GM12872 (cell line): ENCODE measurements around the gene ELOVL6.

Source experiments
- TF ChIP-seq, protein P1 (sequence below): IDR thresholded peaks from 3 replicates; pipeline ENCODE4 v1.5.1; 2011; ENCODE audit warnings: low read depth, mild to moderate bottlenecking, low read length, moderate library complexity; ENCODE audit not compliant: insufficient read depth

Gene ELOVL6

DNA sequence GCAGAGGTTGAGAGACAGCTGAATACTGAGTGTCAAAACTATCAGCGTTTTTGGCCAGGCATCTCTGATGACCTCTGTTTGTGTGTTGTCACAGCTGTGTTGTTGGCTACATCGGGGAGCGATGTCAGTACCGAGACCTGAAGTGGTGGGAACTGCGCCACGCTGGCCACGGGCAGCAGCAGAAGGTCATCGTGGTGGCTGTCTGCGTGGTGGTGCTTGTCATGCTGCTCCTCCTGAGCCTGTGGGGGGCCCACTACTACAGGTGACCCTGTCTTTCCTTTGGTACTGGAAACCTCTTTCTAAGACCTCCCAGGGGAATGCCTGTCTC, 198.9 kb downstream of the ELOVL6 start:
- TF ChIP-seq, protein P1, sequence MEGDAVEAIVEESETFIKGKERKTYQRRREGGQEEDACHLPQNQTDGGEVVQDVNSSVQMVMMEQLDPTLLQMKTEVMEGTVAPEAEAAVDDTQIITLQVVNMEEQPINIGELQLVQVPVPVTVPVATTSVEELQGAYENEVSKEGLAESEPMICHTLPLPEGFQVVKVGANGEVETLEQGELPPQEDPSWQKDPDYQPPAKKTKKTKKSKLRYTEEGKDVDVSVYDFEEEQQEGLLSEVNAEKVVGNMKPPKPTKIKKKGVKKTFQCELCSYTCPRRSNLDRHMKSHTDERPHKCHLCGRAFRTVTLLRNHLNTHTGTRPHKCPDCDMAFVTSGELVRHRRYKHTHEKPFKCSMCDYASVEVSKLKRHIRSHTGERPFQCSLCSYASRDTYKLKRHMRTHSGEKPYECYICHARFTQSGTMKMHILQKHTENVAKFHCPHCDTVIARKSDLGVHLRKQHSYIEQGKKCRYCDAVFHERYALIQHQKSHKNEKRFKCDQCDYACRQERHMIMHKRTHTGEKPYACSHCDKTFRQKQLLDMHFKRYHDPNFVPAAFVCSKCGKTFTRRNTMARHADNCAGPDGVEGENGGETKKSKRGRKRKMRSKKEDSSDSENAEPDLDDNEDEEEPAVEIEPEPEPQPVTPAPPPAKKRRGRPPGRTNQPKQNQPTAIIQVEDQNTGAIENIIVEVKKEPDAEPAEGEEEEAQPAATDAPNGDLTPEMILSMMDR: no peak

DNA sequence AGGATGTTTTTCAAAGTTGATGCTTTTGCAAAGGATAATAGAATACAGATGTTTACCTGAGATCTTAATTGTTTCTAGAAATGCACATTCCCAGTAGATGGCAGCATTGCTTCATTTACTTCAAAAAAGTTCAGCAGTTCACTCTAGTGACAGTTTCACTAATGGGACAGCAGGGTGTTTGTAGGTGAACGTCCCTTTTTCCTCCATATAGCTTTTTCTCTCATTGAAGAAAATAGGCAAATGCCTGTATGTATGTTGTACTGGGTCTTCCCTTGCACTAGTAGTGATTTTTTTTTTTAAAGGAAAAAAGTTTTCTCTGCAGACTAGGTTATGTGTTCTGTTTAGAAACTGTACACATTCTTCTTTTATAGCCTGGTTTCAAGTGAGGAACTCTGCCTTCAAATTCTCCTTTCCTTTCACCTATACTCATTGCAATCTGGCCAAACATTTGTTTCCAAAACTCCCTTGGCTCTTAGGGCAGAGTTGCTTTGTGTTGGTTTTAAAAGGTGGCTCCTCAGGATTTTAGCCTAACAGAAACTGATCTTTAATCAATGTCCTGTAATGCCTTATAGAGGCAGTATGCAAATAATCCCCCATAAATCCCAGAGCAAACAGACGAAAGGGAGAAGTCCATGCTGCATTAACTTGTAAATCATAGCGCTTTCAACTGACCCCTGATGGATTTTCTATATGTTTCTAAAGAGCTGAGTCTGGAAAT, 199.4 kb downstream of the ELOVL6 start:
- TF ChIP-seq, protein P1: peak; percentile 64; the same call in 2 of the 3 replicates

DNA sequence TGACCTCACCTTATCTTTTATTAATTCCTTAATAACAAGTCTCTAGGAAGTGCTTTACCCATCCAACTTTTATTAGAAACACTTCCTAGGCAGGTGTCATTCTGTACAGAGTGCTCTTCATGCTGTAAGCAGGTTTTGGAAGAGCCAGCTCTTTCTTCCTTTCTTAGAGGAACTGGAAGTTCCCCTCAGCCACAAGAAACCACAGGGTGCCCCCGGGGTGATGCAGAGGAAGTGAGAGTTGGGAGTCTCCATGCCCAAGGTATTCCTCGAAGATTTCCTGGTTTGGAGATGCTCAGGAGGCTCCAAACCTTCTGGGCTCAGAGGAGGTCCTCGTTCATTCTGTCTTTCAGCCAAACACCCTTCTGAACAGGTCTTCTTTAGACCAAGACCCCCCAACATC, 201.9 kb downstream of the ELOVL6 start:
- TF ChIP-seq, protein P1: no peak
